HG02759 (cell line): Measurements from ENCODE around the gene IL1R2.

ENCODE experiments used
- ATAC-seq: cut with Tn5 transposase; IDR thresholded peaks from one replicate; pipeline ENCODE4 v1.9.1; 2021; ENCODE audit warnings: mild to moderate bottlenecking, moderate library complexity; ENCODE audit not compliant: unreplicated experiment

Gene IL1R2

DNA sequence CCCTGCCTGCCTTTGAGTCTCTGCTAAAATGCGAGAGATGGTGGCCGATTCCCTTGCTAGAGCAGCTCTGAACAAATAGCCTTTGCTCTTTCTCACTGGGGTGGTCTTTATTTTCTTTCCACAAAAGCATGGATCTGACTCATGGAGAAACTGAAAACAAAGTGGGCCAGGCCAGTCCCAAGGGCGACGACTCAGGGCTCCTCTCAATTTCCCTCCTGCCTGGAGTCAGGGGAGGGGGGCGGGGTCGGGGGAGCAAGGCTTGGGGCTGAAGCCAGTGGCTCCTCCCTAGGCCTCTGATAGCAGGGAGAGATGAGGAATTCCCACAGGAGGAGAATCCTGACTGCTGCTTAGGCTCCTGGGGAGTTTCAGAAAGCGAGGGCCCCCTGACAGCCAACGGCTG lies 17.1 kb upstream of the IL1R2 start:
- ATAC-seq: no peak

DNA sequence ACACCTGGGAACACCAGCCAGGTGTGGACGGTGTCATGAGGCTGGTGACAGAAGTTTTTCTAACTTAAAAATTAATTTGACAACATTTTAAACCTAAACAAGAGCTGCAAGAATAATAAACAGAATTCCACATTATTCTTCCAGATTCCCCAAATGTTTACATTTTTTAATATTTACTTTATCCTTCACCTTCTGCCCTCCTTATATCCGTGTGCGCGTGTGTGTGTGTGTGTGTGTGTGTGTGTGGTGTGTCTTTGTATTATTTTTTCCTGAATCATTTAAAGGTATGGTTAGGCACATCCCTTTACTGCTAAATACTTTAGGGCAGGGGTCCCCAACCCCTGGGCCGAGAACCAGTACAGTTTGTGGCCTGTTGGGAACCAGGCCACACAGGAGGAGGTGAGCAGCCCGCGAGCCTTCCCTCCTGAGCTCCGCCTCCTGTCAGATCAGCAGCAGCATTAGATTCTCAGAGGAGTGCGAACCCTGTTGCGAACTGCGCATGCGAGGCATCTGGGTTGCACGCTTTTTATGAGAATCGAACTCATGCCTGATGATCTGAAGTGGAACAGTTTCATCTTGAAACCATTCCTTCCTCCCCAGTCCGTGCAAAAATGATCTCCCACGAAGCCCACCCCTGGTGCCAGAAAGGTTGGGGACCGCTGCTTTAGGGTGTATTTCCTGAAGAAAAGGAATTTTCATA lies 16.4 kb upstream of the IL1R2 start:
- ATAC-seq: no peak

DNA sequence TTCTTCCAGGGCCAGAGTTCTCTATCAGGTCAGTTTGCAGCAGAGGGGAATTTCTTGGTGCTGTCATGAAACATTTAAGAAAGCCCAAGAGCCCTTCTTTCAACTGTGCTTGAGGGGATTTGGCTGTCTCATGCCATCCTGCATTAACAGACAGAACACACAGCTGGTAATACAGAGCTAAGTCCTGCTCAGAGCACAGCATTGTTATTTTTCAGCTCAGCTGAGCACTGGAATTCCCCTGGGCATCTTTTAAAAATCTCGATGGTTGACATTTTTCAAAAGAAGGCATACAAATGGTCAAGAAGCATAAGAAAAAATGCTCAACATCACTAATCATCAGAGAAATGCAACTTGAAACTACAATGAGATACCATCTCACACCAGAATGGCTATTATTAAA lies 14.9 kb upstream of the IL1R2 start:
- ATAC-seq: peak; percentile 70

DNA sequence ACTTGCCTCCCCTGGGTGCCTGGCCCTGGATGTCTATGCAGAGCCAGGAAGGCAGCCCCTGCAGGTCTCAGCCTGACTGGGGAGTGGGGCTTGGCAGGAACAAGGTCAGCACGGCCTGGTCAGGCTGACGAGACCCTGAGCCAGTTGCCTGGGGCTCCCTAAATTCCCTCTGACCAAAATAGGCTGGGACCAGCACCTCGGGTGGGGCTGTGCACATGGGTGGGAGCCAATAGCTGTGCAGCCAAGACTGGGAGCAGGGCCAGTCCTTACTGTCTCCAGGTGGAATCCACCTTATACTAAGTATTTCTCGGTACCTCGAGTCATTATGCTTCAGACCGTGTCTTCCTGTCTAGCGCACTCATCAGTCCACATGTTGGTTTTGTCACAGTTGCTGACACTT lies 11.4 kb upstream of the IL1R2 start:
- ATAC-seq: no peak

DNA sequence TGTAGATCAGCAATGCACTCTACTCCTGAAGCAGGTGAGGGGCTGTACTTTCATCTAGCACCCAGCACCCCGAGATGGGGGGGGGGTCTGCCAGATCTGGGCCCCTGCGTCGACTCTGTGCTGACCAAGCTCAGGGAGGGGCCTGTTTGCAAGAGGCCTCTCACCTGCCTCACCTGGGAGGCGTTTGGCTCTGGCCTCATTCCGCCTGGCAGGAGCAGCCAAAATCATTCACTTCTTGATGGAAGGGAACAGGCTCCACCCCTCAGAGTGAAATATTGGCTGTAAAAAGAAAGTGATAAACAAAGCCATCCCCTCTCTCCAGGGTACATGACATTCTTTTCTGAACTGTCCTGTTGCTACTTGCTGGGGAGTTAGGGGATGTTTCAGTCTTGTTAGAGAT lies 10.7 kb upstream of the IL1R2 start:
- ATAC-seq: no peak

DNA sequence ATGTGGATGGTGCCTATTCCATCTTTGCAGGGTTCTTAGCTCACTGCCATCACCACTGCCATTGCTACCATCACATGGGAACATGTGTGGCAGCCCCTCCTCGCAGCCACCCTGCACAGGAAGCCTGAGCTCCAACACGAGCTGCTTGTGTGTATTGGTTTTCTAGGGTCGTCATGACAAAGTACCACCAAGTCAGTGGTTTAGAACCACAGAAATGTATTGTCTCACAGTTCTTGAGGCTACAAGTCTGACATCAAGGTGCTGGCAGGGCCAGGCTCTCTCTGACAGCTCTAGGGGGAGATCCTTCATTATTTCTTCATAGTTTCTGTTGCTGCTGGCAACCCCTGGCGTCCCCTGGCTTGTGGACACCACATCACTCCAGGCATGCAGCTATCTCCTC lies 10.3 kb upstream of the IL1R2 start:
- no peak for ATAC-seq

DNA sequence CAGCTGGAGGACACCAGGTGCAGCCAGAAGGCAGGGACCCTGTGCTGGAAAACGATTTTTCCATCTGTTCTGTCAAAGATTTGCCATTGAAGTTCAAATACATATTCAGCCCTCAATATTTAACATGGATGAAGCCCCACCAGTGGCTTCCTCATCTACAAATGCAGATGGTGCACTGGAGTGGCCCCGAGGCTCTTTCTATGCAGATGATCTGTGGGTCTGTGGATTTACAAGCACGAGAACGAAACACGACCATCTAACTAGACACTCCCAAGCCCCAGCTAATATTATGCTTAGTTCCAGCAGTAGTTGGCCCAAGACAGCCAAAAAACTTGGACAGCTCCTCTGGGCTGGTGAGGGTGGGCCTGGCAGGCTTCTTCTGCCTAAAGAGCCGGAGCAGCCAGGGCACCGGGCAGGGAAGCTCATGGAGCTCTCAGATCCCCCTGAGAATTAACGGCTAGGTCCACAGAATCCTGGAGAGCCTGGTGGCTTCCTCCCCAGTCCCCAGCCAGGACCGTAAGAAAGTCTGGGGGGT lies 9.2 kb upstream of the IL1R2 start:
- no peak for ATAC-seq

DNA sequence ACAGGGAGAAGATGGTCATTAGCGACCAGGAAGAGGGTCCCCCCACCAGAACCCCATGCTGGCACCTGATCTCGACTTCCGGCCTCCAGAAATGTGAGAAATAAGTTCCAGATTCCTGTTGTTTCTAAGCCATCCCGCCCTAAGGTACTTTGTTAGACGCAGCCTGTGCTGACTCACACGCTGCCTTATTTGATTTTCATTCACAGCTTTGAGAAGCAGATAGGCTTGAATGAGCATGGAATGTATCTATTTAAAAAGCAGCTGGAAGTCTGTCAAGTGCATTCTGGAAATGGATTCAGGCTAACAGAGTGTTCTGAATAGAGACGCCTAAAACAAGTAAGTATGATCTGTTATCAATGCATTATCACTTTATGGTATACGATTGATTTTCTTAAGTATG lies 8.3 kb upstream of the IL1R2 start:
- no peak for ATAC-seq

DNA sequence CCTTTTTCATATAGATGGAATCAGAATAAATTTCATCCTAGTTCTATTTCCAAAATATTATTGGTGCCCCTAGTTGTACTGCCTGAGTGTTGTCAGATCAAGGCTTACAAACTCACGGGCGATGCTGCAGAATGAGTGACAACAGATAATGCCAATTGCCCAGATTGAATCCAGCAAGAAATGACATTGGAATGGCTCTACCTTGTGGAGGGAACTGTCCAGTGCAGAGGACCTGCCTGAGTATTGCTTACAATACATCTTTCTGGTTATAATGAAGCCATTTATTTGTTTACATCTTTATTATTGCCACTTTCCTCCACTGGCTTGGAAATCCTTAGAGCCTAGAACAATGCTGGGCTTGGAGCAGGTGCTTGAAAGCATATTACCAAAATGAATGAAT lies 7.8 kb upstream of the IL1R2 start:
- no peak for ATAC-seq

DNA sequence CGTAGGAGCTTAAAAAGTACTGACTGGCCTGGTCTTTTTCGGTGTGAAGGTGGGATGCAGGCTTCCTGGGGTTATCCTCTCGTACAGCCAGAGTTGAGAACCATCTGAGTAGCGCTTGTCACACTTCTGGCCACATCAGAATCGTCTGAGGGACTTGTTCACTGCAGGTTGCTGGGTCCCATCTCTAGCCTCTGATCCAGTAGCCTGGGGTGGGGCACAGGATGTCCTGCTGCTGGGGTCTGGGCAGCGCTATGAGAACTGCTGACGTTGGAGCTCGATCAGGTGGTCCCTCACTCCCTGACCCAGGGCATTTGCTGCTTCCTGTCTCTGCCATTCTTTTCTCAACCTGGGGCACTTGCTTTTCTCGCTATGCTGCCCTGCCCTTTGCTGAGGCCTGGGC lies 7.1 kb upstream of the IL1R2 start:
- no peak for ATAC-seq

DNA sequence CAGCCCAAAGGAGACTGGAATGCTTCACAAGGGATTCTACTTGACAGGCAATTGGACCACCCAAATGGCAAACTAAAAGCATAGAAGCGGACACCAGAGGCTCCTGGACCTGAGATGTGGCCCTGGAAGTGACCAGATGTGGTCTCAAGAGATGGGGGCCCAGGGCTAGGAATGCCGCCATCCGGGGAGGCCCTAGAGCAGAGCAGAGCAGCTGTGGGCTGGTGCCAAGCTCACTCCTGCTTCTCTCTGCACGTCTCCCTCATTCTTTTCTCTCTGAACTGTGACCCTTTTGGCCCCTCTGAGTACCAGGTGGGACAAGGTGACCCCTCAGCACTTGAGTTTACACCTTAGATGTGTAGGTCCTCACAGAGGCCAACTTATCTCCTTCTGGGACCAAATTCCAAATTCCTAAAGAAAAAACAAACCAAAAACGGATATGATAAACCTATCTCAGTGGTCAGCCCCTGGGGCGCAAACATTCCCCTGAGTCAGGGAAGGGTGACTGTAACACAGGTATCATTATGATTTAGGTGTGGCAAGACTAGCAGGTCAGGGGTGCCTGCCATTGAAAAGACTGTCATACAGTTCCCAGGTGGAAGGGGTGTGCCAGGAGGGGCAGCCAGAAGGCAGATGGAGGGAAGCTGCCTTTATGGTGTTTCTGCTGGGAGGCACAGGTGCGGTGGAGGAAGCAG lies 6.5 kb upstream of the IL1R2 start:
- no peak for ATAC-seq

DNA sequence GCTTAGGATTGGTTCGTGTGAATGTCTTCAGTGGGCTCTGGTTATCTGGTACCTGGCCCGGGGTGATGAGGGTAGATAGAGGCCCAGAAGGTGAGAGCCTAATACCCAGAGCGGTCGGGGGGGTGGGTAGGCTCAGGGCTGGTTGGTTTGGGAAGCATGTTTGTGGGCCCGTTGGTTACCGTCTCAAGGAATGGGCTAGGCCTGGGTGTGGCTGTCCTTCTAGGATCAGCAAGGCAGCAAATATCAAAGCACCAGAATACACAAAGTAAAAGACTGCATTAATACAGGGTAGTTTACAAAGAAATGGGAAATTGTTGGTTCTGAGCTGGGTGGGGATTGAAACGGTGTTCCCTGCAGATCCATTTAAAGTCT lies 6.0 kb upstream of the IL1R2 start:
- ATAC-seq: no peak

DNA sequence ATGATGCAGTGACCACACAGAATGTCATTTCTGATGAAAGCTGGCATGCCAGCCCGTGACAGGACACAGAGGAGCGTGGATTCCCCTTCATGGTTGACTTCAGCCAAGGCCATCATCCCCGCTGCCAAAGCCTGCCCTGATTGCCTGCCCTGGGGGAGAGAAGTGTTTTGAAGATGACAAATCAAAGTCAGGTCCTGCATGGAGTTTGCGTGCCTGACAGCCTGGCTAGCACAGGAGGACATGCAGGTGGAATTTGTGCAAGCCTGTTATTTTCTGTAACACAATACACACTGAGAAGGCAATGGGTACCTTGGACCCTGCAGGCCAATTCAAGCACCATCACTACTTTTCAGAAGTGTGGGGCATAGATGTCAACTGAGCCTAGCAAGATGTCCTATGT lies 5.4 kb upstream of the IL1R2 start:
- no peak for ATAC-seq

DNA sequence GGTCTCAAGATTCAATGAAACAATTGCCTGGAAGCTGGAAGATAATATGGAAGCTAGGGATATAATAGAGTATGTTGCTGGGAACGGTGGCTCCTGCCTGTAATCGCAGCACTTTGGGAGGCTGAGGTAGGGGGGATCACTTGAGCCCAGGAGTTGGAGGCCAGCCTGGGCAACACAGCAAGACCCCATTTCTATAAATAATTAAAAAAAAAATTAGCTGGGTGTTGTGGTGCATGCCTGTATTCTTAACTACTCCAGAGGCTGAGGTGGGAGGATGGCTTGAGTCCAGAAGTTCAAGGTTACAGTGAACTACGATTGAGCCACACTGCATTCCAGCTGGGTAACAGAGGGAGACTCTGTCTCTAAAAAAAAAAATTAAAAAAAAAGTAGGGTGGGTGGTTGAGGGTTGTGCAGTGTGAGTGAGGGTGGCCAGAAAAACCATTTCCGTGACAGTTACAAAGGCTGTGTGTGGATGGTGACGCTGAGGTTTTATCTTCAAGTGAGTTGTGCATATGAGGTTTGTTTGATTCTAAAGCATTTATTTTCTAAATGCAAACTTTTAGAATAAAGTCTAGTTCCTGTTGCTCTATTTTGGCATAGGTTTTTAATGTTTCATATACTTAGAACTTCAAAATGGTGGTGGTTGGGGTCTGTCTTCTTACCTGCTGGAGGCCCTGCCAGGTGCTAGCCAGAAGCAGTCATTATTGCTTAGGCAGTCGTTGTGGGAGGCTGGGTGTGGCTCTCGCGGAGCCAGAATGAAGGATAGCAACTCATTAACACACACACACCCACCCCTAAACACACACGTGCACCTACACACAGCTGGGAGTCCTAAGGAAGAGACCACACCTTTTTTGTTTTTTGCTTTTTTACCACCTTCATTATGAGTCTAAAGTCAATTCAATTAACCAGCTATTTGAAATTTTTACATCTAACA lies 4.7 kb upstream of the IL1R2 start:
- no peak for ATAC-seq

DNA sequence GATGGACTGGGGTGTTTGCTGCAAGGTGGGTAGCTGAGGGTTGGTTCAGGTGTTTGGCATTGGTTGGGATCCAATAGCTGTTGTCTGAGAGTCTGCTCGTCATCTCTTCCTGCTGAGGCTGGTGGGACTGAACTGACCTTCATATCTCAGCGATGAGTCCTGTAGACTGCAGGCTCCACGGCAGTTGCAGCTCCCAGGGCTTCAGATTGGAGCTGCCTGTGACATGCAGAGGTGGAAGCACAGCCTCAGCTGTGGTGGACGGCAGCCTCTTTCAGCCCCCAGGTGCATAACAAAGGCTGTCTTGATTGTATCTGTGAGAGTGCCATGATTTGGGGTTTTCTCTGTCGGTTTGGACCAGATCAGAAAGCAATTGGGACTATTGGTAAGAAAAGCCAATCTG lies 3.9 kb upstream of the IL1R2 start:
- no peak for ATAC-seq

DNA sequence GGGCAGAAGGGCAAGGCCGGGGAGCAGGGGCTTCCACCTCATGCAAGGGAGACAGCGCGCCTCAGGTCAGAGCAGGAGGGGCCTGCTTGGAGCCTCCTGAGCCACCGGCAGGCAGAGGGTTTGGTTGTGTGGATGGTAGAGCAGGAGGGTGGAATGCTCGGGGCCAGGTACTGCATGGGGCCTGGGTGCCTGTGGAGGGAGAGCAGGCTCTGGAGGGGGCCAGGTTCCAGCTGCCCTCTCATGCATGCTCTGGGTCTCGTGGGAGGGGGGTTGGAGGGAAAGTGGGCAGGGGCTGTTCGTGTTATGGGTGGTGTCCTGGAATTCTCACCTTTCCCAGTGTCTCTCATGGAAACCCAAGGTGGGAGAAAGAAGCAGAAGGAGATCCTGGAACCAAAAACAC lies 3.2 kb upstream of the IL1R2 start:
- no peak for ATAC-seq

DNA sequence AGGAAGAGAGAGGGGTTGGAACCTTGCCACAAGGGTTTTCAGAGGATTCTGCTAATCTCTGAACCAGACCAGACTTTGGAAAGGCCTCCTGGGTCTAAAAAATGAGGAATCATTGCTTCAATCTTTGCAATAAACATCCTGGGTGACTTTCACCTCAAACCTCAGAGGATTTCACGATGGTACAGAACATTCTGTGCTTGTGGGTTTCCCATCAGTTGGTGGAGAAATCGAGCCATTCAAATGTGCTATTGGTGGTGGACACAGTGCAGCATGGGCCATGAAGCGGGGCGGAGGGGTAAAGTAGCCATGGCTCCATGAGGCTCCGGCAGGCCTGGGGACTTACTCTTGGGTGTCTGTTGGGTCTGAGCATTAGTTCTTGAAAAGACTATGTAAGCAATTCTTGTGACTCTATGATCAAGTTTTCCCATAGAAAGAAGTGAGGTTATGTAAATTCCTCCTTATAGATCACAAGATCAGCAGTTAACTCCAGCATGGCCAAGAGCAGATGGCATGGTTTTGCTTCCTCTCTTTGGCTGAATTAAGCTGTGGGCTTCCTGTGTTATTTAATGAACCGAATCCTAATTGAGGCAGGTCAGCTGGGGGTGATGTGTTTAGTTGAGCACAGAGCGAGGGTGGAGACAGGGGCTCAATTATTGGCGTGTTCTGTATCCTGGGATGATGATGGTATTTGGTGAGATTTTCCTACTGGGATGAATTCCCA lies 1.9 kb upstream of the IL1R2 start:
- no peak for ATAC-seq

DNA sequence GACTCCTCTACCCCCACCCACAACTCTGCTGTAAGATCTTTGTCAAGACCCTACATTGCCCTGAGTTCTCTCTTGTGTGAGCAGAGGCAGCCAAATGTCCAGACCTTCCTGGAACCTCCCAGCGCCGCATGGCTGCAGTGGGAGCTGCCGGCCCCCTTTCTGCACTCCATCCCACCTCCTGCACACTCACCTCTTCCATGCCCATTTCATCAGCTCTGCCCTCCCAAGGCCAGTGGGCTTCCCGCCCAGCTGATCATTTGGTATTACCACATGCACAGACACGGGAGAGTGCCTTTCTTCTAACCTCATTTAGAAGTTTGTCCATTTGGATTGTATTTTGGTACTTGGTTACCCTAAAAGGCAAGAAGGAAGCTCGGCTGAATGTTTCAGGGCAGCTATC lies 2.0 kb downstream of the IL1R2 start:
- ATAC-seq: no peak

DNA sequence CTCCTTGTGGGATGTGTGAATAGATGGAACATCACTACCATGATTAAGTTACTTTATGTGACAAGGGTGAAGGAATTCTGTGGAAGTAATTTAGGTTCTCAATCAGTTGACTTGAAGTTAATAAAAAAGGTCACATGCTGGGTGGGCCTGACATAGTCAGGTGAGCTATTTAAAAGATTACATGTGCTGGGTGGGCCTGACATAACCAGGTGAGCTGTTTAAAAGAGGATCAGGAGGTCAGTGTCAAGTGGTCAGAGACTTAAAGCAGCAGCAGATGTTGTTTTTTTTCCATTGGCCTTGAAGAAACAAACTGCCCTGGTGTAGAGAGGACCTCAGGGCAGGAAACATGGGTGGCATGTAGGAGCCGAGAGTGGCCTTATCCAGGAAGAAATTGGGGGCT lies 3.3 kb downstream of the IL1R2 start:
- ATAC-seq: no peak

DNA sequence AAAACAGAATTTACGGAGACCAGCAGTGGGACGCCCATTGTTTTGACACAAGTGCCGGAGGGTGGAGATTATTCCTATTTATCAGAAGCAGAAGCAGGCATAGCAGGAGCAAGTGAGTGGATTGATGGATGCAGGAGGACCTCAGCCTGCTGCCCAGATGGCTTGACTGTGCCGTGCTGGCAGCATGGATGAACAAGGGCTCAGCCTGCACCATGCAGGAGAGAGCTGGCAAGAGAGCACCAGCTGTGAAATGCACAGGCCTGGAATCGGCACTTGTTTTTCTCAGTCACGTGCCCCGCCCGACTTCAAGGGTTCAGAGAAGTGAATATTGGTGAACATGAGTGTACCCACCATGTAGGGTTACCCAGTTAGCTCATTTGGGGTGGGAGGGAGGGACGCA lies 4.0 kb downstream of the IL1R2 start:
- no peak for ATAC-seq

DNA sequence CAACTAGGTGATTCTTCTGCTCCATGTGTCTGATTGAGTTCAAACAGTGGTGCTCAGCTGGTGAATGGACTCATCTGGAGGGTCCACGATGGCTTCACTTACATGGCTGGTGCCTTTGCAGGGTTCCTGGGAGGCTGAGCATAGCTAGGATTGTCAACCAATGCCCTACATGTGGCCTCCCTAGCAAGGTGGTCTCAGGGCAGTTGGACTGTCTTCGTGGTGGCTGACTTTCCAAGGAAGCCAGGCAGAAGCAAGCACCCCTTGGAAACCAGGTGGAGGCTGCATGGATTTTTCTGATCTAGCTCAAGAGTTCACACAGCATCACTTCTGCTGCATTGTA lies 6.8 kb downstream of the IL1R2 start:
- no peak for ATAC-seq
